HG03460 (cell line): ENCODE data around the gene FANCE.

Experiments
- ATAC-seq: cut with Tn5 transposase; IDR thresholded peaks from one replicate; pipeline ENCODE4 v1.9.1; 2021; ENCODE audit not compliant: unreplicated experiment

Gene FANCE

GRCh38 chr6:35483893-35484645 lies 31.9 kb downstream of the FANCE start:
- no peak for ATAC-seq

- no peak for ATAC-seq
These were observed 32.8 kb downstream of the FANCE start for GRCh38 chr6:35484921-35485392.

DNA sequence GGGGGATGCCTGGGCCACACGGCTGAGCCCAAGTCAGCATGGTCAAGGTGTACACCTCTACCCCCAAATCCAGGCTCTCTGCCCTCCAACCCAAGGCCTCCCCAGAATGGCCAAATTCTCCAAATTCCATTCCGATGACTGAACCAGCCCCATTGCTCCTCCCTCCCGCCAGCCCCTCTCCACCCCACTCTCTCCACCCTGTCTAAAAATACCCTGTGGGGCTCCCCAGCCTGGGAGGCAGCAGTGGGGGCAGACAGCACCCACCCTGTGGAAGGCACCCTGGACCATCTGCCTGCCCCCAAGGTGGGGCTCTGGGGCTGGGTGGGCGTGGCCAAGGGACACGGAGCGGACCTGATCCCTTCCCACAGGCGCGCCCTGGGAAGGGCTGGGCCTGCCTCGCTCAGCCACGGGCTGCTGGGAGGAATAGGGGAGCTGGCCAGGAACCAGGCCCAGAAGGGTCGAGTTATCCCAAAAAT lies 33.3 kb downstream of the FANCE start:
- no peak for ATAC-seq

- no peak for ATAC-seq
These were observed 34.1 kb downstream of the FANCE start for GRCh38 chr6:35486005-35486925.

- no peak for ATAC-seq
These were observed 35.7 kb downstream of the FANCE start for GRCh38 chr6:35487658-35488516.

- no peak for ATAC-seq
These were observed 36.4 kb downstream of the FANCE start for GRCh38 chr6:35488517-35488862.

- ATAC-seq: no peak
These were observed 36.9 kb downstream of the FANCE start for GRCh38 chr6:35489066-35489465.

DNA sequence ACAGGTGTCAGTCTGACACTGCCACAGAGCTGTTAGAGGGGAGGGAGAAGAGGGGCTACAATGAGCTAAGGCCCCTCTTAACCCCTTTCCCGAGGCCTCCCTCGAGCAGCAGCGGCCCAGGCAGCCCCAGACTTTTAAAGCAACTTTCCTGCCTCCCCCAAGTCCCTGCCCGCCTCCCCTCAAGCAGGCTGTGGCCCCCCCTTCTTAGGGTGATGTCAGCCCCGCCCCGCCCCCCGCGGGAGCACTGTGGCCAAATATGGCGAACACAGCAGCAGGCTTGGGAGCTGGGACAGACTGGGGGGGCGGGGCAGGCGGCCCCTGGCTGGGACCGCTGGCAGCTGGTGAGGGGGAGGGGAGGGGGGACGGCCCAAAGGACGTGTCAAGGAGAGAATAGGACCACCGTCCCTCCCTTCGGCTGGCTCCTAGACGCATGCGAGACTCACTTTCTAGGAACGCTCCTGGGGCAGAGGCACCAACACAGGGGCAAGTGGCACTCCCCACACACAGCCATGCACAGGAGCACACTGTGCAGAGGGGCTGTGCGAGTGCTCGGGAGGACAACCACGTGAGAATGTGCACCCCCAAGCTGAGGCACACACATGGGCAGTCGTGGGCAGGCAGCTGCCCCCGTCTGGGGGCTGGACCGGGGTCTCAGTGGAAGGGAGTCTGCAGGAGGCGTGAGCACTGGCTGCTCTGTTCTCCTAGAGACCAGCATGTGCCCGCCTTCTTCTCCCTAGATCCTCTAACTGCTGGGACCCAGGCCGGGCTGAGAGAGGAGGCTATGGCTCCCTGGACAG lies 38.1 kb downstream of the FANCE start:
- no peak for ATAC-seq

DNA sequence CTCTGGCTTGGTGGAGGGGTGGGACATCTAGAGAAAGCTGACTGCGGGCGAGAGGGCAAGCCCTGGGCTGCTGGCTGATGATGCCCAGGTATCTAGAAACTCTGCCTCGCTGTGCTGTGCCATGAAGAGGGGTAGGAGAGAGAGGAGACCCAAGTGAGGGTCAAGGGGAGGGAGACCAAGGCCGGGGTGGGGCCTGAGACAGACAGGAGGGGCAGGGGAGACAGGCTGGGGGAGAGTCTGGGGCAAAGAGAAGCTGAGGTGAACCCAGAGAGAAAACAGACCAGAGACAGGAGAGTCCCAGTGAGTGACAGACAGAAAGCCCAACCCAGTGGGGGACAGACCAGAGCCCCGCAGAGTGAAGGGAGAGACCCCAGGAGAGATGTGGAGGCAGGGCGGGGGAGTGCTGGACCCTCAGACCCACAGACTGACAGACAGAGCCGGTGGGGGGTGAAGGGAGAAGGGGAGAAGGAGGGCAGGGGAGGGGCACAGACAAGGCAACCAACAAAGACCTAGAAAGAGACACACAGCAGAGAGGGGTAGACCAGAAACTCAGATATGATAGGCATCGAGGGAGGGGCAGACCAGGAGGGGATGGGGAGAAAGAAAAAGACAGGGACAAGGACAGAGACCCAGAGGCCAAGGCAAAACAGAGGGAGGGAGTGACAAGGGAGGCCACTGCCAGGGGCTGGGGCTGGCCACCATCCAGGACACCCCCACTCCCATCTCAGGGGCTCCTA lies 38.9 kb downstream of the FANCE start:
- no peak for ATAC-seq

DNA sequence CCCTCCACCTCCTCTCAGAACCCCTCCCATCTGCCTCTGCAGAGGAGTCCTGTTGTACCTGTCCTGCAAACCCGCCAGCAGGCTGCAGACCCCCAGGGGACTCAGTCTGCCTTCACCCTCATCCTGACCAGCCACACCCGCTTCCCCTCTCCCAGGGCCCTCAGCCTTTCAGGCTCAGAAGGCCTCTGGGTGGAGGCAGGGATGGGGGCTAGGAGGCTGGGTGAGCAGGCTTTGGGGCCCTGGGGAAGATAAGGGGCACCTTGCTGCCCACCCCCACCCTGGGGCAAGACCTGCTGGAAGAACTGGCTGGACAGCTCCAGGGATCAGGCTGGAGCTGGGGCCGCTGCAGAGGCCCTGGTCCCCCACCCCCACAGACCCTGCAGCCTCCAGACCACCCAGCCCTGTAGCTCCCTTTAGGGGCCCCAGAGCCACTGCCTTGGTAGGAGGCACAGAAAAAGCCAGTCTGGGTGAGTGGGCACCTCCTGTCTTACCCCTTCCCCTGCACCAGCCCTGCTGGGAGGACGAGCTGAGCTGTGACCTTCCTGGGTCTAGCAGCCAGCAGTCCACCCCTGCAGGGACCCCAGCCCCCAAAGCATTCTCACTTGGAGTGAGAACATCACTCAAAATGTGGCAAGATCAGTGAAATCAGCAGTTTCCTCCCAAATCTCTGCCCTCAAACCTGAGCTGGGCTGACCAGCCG lies 39.6 kb downstream of the FANCE start:
- ATAC-seq: no peak

GRCh38 chr6:35492258-35492973 lies 40.3 kb downstream of the FANCE start:
- ATAC-seq: no peak

DNA sequence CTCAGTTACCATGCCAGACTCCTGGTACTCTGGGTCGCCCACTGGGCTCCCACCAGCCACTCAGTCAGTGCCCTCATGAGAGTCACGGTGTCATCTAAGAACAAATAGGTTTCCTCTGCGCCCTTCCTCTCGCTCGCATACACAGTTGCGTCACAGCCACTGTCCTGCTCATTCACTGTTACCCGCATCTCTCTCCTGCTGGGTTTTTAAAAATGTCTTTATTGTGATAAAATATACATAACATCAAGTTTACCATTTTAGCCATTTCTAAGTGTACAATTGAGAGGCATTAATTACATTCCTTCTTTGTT lies 40.8 kb downstream of the FANCE start:
- no peak for ATAC-seq

DNA sequence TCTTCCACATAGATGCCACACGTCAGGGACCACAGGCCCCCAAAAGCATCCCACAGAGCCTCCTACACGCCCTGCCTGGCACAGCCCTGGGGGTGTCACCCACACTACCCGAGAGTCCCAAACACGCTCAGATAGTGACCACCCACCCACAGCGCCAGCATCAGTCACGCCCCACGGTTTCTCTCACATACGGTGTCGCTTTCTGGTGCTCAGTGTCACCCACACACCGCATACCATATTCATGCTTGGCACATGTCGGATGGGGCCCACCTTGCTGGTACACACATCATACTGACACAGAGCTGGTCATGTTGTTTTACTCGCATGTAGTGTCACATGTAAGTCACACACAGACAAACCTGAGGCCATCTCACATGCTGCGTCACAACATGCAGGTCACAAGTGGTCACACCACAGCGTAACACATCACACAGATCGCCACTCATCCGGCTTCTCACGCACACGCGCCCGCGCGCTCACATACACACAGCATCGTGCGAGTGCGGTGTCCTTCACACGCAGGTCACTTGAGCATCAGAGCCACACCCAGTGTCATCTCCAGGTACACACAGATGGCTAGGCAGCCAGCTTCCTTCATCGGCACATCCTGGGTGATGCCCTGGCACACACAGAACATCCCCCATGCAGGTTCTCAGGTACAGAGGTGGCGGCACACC lies 41.3 kb downstream of the FANCE start:
- no peak for ATAC-seq

DNA sequence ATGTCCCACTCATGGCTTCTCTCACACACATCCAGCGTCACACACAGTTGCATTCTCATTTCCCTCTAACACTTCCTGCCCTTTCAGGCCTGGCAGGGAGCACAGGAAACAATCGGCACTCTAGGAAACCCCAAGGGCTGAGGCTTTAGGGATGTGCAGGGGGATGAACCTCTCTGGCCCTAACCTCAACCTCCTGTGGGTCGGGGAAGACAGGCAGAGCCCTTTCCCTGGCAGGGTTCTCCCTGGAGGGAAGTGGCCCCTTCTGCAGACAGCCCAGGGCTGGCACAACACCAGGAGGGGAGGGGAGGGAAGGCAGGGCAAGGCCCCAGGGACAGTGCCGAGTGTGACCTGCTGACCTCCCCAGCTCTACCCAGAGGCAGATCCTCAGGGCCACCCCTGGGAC lies 42.0 kb downstream of the FANCE start:
- no peak for ATAC-seq

- no peak for ATAC-seq
These were observed 43.3 kb downstream of the FANCE start for GRCh38 chr6:35495258-35496035.

DNA sequence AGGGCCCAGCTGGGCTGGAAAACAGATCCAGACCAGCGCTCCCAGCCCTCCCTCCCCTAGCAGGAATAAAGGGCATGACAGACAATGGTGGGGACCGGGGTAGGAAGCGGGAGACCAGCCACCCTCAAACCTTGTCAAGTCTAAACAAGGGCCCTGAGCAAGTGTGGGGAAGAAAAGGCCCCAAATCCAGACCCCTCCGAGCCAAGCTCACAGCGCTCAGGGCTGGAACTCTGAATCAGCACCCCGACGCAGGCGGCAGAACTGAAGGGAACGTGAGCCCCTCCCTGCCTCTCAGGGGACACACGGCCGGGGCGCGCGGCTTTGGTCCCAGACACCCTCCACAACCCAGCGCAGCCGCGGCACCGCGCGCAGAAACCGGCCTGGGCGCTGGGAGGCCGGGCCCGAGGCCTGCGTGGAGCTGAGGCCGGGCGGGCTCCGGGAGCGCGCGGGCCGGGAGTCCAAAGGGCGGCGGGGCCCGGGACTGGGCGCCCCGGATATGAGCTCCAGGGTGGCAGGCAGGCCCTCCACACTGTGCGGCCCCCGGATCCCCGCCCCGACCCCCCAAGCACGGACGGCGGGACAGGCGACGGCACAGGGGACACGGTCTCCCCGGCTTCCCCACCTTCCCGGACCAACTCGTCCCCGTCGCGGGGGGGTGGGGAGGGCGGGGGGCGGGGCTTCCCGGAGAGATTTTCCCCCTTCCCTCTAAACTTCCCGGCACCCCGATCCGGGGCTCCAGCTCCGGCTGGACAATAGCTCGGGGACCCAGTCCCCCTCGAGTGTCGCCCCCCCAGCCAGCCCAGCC lies 44.1 kb downstream of the FANCE start:
- ATAC-seq: no peak
